H1 (cell line): Measurements from ENCODE around the gene NSL1. TPM values are rescaled to one million over a fixed set of nuclear protein-coding genes. Genes with fewer than 3 reads are reported as not detected.

Experiments
- CTCF ChIA-PET: fragments of 300-600 bp; sonication (Branson Sonifier 250); formaldehyde crosslinking; loops from one replicate; lab custom pipeline; 2021; ENCODE audit not compliant: partially characterized antibody; lab: Charles Lee
- POLR2A ChIA-PET: fragments of 300-600 bp; sonication (Branson Sonifier 250); formaldehyde crosslinking; loops from one replicate; lab custom pipeline; 2021; ENCODE audit warnings: inconsistent platforms; ENCODE audit not compliant: partially characterized antibody; lab: Charles Lee
- DNase-seq, 2 experiments: peaks; one replicate each; pipeline versions ENCODE4 v3.0.0 to v3.0.0-alpha.2; 2010 to 2022; ENCODE audit warnings: low spot score in 2 of 2, low read depth in 1 of 2, mixed read lengths in 1 of 2
- FAIRE-seq: peaks from 2 replicates; lab custom pipeline; 2011; peaks lifted over from hg19 to GRCh38; lab: Jason Lieb, UNC
- H2AFZ ChIP-seq: 2 replicates; pipeline ENCODE4 v1.8.1; 2012; ENCODE audit warnings: low read length, inconsistent platforms
- H2AK5ac ChIP-seq: 2 replicates; pipeline ENCODE4 v1.6.1; 2013; ENCODE audit warnings: low read depth, low read length
- H2BK120ac ChIP-seq: replicated peaks from 2 replicates; pipeline ENCODE3; 2013; ENCODE audit warnings: low read depth, low read length, inconsistent platforms
- H2BK12ac ChIP-seq: 2 replicates; pipeline ENCODE4 v1.6.1; 2013; ENCODE audit warnings: low read depth, low read length
- H2BK15ac ChIP-seq: 2 replicates; pipeline ENCODE4 v1.6.1; 2013; ENCODE audit warnings: low read length
- H2BK20ac ChIP-seq: 2 replicates; pipeline ENCODE4 v1.6.1; 2013; ENCODE audit warnings: low read length
- H2BK5ac ChIP-seq: 2 replicates; pipeline ENCODE4 v1.6.1; 2013; ENCODE audit warnings: low read depth, low read length
- H3K14ac ChIP-seq: 2 replicates; pipeline ENCODE4 v1.6.1; 2013; ENCODE audit warnings: inconsistent platforms; ENCODE audit not compliant: insufficient read length
- H3K18ac ChIP-seq: 2 replicates; pipeline ENCODE4 v1.6.1; 2013; ENCODE audit warnings: low read length; ENCODE audit errors: extremely low read depth
- H3K23ac ChIP-seq: 2 replicates; pipeline ENCODE4 v1.6.1; 2013; ENCODE audit warnings: inconsistent platforms; ENCODE audit not compliant: insufficient read length
- H3K23me2 ChIP-seq: 2 replicates; pipeline ENCODE4 v1.6.1; 2013; ENCODE audit warnings: low read depth, low read length
- H3K27ac ChIP-seq: 2 replicates; pipeline ENCODE4 v1.6.1; 2011; ENCODE audit warnings: low read depth, low read length, inconsistent platforms
- H3K27me3 ChIP-seq, 4 experiments: replicated peaks in 1 of 4; 1 replicate in 1 of 4; 2 replicates in 3 of 4; pipeline versions ENCODE4 v1.6.1 to v1.8.1; 2011 to 2013; ENCODE audit warnings: low read length in 3 of 4, mild to moderate bottlenecking in 3 of 4, inconsistent platforms in 2 of 4, mixed read lengths in 2 of 4, moderate library complexity in 1 of 4; ENCODE audit not compliant: control insufficient read depth in 3 of 4, insufficient read depth in 3 of 4; ENCODE audit errors: extremely low read depth in 1 of 4
- H3K36me3 ChIP-seq, 4 experiments: 2 replicates each; pipeline versions ENCODE4 v1.6.1 to v1.8.1; 2011 to 2013; ENCODE audit warnings: mild to moderate bottlenecking in 4 of 4, low read length in 3 of 4, moderate library complexity in 2 of 4, control low read depth in 1 of 4, inconsistent platforms in 1 of 4; ENCODE audit not compliant: insufficient read depth in 4 of 4, control insufficient read depth in 2 of 4
- H3K4ac ChIP-seq: replicated peaks from 2 replicates; pipeline ENCODE3; 2013; ENCODE audit warnings: low read length, low read depth, mixed read lengths, inconsistent platforms; ENCODE audit not compliant: insufficient read length
- H3K4me1 ChIP-seq, 4 experiments: replicated peaks in 1 of 4; 1 replicate in 1 of 4; 2 replicates in 3 of 4; pipeline versions ENCODE4 v1.6.1 to v1.8.1; 2011 to 2013; ENCODE audit warnings: low read length in 3 of 4, inconsistent platforms in 2 of 4, mixed read lengths in 1 of 4; ENCODE audit not compliant: insufficient read depth in 4 of 4, control insufficient read depth in 3 of 4
- H3K4me2 ChIP-seq, 2 experiments: 2 replicates each; pipeline versions ENCODE4 v1.6.1 to v1.8.1; 2011 to 2013; ENCODE audit warnings: low read depth in 2 of 2, low read length in 2 of 2, control low read depth in 1 of 2, inconsistent platforms in 1 of 2, mild to moderate bottlenecking in 1 of 2; ENCODE audit not compliant: insufficient read depth in 1 of 2
- H3K4me3 ChIP-seq, 4 experiments: fragments of 200-600, 300-600 bp in 1 of 4; sonication (generic), shearing (Covaris generic), sonication (Bioruptor Twin) in 1 of 4; 2 replicates each; pipeline versions ENCODE4 v1.5.1 to v1.8.1; 2011 to 2016; ENCODE audit warnings: low read length in 4 of 4, low read depth in 3 of 4, control low read depth in 2 of 4, inconsistent platforms in 2 of 4, mild to moderate bottlenecking in 2 of 4, mixed read lengths in 1 of 4, moderate library complexity in 1 of 4; ENCODE audit not compliant: insufficient read depth in 2 of 4; ENCODE audit errors: extremely low read depth in 1 of 4
- H3K56ac ChIP-seq: replicated peaks from 2 replicates; pipeline ENCODE3; 2013; ENCODE audit warnings: low read depth, mild to moderate bottlenecking, mixed read lengths, low read length, inconsistent platforms; ENCODE audit not compliant: insufficient read length
- H3K79me1 ChIP-seq: 2 replicates; pipeline ENCODE4 v1.6.1; 2013; ENCODE audit warnings: low read depth, low read length, control low read depth
- H3K79me2 ChIP-seq, 2 experiments: 2 replicates each; pipeline versions ENCODE4 v1.6.1 to v1.8.1; 2012 to 2013; ENCODE audit warnings: low read length in 2 of 2, mild to moderate bottlenecking in 2 of 2, inconsistent platforms in 1 of 2; ENCODE audit not compliant: insufficient read depth in 2 of 2, control insufficient read depth in 1 of 2
- H3K9ac ChIP-seq, 4 experiments: replicated peaks in 1 of 4; 1 replicate in 1 of 4; 2 replicates in 3 of 4; pipeline versions ENCODE4 v1.6.1 to v1.8.1; 2011 to 2013; ENCODE audit warnings: low read depth in 3 of 4, low read length in 3 of 4, control low read depth in 2 of 4, mild to moderate bottlenecking in 2 of 4, moderate library complexity in 2 of 4, inconsistent platforms in 1 of 4; ENCODE audit errors: extremely low read depth in 1 of 4
- H3K9me3 ChIP-seq, 2 experiments: 2 replicates each; pipeline versions ENCODE4 v1.6.1 to v1.8.1; 2012 to 2013; ENCODE audit warnings: mild to moderate bottlenecking in 2 of 2, moderate library complexity in 2 of 2, control low read depth in 1 of 2, inconsistent platforms in 1 of 2, low read depth in 1 of 2, low read length in 1 of 2, mixed read lengths in 1 of 2; ENCODE audit not compliant: insufficient read depth in 2 of 2
- H4K20me1 ChIP-seq, 2 experiments: replicated peaks in 1 of 2; 2 replicates each; pipeline versions ENCODE3 to v1.8.1; 2011 to 2013; ENCODE audit warnings: inconsistent platforms in 2 of 2, low read length in 2 of 2, mild to moderate bottlenecking in 1 of 2; ENCODE audit not compliant: insufficient read depth in 2 of 2, control insufficient read depth in 1 of 2
- H4K5ac ChIP-seq: 2 replicates; pipeline ENCODE4 v1.6.1; 2013; ENCODE audit warnings: low read length, low read depth, mixed read lengths, inconsistent platforms; ENCODE audit not compliant: insufficient read length
- H4K8ac ChIP-seq: 2 replicates; pipeline ENCODE4 v1.8.0; 2013; ENCODE audit warnings: mild to moderate bottlenecking, moderate library complexity, low read length, inconsistent platforms; ENCODE audit not compliant: insufficient read depth; ENCODE audit errors: extremely low read depth
- H4K91ac ChIP-seq: replicated peaks from 2 replicates; pipeline ENCODE3; 2013; ENCODE audit warnings: low read length, mixed read lengths, inconsistent platforms; ENCODE audit not compliant: insufficient read length
- SIN3A ChIP-seq, 2 experiments: IDR thresholded peaks in 1 of 2; conservative IDR thresholded peaks in 1 of 2; 2 replicates each; pipeline ENCODE4 v1.6.1; 2011 to 2012; ENCODE audit warnings: low read length in 2 of 2, improper control_type of control experiment in 1 of 2, low read depth in 1 of 2, mild to moderate bottlenecking in 1 of 2
- WGBS, 2 experiments: shearing (Covaris generic) in 1 of 2; methylation state at CpG; one replicate each; pipeline versions ENCODE4 v1.1.6 to v1.1.7; 2013 to 2015; ENCODE audit warnings: low lambda C conversion rate in 2 of 2, mixed read lengths in 2 of 2, inconsistent platforms in 1 of 2, low coverage in 1 of 2, missing lambda C conversion rate in 1 of 2; ENCODE audit not compliant: insufficient replicate concordance in 2 of 2, insufficient coverage in 1 of 2, insufficient read length in 1 of 2; ENCODE audit errors: extremely low coverage in 1 of 2, missing lambda C conversion rate in 1 of 2; 5-methylcytosine and 5-hydroxymethylcytosine counted together
- polyA plus RNA-seq, 7 experiments: library from polyadenylated mRNA; depleted of rRNA in 3 of 7; stranded (reverse) in 5 of 7; unstranded in 2 of 7; fragments of >200 nt in 5 of 7; fragments of 200-250 nt in 2 of 7; gene quantifications; 1 replicate in 5 of 7; 2 replicates in 1 of 7; 4 replicates in 1 of 7; pipeline versions ENCODE4 v1.2.1 to v1.2.3, GENCODE V29; 2011 to 2013; ENCODE audit warnings: missing spikeins in 2 of 7, mixed read lengths in 2 of 7
- total RNA-seq: library from RNA; stranded (reverse); fragmentation: NEBNext Ultra II Directional; extraction: Animal tissue kit (Norgen Biotek cat#: 25700); gene quantifications from 2 replicates; pipeline ENCODE4 v1.2.1, GENCODE V29; 2021
- TF ChIP-seq, protein P1 (sequence below): IDR thresholded peaks from 2 replicates; pipeline ENCODE4 v1.6.1; 2012; ENCODE audit warnings: inconsistent platforms

Gene NSL1
- total and polyA plus RNA-seq, 2 of the 8 experiments (the other 6 are each of a cell fraction or from before 2014, with no cell fraction given), result 25.4 to 51.7 TPM

DNA sequence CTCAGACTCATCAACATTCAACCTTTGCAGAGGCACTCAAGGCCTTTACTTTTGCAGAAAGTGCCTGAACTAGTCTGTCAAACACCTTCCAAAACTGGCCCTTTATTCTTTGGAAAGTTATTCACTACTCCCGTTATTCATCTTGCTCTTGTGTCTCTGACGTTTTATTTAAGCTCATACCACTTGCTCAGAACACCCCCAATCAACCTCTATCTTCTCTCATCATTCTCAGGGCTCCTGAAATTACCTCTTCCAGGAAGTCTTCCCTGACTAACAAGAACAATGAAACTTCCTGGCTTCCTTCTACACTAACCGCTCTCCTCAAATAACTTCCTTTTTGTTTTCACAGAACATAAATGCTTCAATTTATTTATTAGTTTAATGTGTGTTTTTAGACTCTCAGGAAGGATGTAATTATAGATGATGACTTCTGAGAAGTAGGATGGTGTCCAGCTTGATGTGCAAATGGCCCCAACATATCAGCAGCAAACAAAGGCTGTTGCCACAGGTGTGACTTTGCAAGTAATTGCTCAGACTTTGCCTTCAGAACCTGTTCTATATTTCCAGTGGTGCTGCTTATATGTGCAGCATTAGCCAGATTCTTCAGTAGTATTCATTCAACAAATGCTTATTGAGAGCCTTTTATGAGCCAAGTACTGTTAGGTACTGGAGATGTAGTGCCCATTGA is 69.2 kb downstream of the NSL1 start:
- 91% methylated on average over 3 of the region's 3 CpGs; no CpG with 5 or more reads in 1 of the 2 experiments for WGBS, 2 experiments
- POLR2A ChIA-PET, result interaction anchor here (1.0 kb wide), 1 partner anchor 9 kb away, joined by 4 read pairs; no protein-coding TSS in a partner anchor
- no peak overlapping the region for H3K23ac ChIP-seq

More for the DNA sequence above, 69.2 kb downstream of the NSL1 start:
- Histone ChIP-seq H4K8ac (no peak overlapping the region), H2BK120ac (no peak overlapping the region), H3K9ac (no peak overlapping the region), H3K56ac (no peak overlapping the region), H3K79me1 (no peaks in the 10 kb centered on the region), H3K27ac (no peak overlapping the region), H3K18ac (no peak overlapping the region), H4K20me1 (no peaks in the 10 kb centered on the region), H3K36me3 (peaks cover 0 to 2% (median 0%) of the 10 kb centered on the region in 4 experiments; a peak in 1 of 8 replicates), H3K79me2 (no peaks in the 10 kb centered on the region), H3K14ac (no peak overlapping the region), H2AK5ac (no peak overlapping the region), H4K91ac (no peak overlapping the region), H3K4me3 (no peak overlapping the region), H3K9me3 (peaks cover 2 to 22% of the 10 kb centered on the region in 2 experiments; a peak in 2 of 4 replicates), H2BK15ac (no peak overlapping the region), H3K4me2 (no peak overlapping the region), H2BK5ac (no peak overlapping the region), H2BK20ac (no peak overlapping the region), H3K4ac (no peak overlapping the region), H4K5ac (no peak overlapping the region), H3K4me1 (no peaks in the 10 kb centered on the region), H2AFZ (no peak overlapping the region), H2BK12ac (no peak overlapping the region), H3K23me2 (no peaks in the 10 kb centered on the region), H3K27me3 (no peaks in the 10 kb centered on the region)
- CTCF ChIA-PET, result interaction anchor here (0.9 to 3.8 kb wide), 10 partner anchors 10 to 269 kb away, joined by 3 to 19 read pairs (median 5); no protein-coding TSS in a partner anchor
- DNase-seq (no peak), FAIRE-seq (no peak)
- TF ChIP-seq SIN3A (conservative IDR thresholded peaks at IDR 0.05 in 1 of 2, IDR thresholded peaks at IDR 0.05 in 1 of 2; ENCODE audit: low read depth in 1 of 2, low read length in 2 of 2), result no peak
- TF ChIP-seq, protein P1, sequence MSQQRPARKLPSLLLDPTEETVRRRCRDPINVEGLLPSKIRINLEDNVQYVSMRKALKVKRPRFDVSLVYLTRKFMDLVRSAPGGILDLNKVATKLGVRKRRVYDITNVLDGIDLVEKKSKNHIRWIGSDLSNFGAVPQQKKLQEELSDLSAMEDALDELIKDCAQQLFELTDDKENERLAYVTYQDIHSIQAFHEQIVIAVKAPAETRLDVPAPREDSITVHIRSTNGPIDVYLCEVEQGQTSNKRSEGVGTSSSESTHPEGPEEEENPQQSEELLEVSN, result no peak
